Nephron (organoid): Measurements from ENCODE around the gene SLC44A1.

Experiments used
- H3K27ac Mint-ChIP-seq, 3 experiments: 2 replicates each; pipeline ENCODE4 v1.8.0; 2020; ENCODE audit warnings: mixed read lengths in 3 of 3, mild to moderate bottlenecking in 2 of 3, moderate library complexity in 1 of 3
- H3K27me3 Mint-ChIP-seq: 2 replicates; pipeline ENCODE4 v1.8.0; 2021; ENCODE audit warnings: low read depth, mild to moderate bottlenecking, moderate library complexity, mixed read lengths
- H3K36me3 Mint-ChIP-seq: 2 replicates; pipeline ENCODE4 v1.8.0; 2020; ENCODE audit warnings: low read depth, mixed read lengths
- H3K4me1 Mint-ChIP-seq: 2 replicates; pipeline ENCODE4 v1.8.0; 2020; ENCODE audit warnings: mixed read lengths
- H3K4me3 Mint-ChIP-seq, 3 experiments: 2 replicates each; pipeline ENCODE4 v1.8.0; 2020; ENCODE audit warnings: mild to moderate bottlenecking in 3 of 3, mixed read lengths in 3 of 3, moderate library complexity in 2 of 3
- H3K9me3 Mint-ChIP-seq: 2 replicates; pipeline ENCODE4 v1.8.0; 2020; ENCODE audit warnings: mixed read lengths
- CTCF ChIP-seq, 3 experiments: fragments of 200-600 bp; sonication (generic); IDR thresholded peaks; one replicate each; pipeline ENCODE4 v1.5.0; 2021; ENCODE audit warnings: antibody characterized with exemption in 3 of 3; ENCODE audit not compliant: unreplicated experiment in 3 of 3

Gene SLC44A1

GRCh38 chr9:105257809-105258208, 13.4 kb downstream of the SLC44A1 start:
- peak overlapping the region; percentile 21 to 76 (median 60) for H3K27ac Mint-ChIP-seq
- peak overlapping the region in 2 of 3 experiments; percentile 5 to 35 for H3K4me3 Mint-ChIP-seq
- H3K36me3 Mint-ChIP-seq = no peaks in the 10 kb centered on the region
- no peaks in the 10 kb centered on the region for H3K27me3 Mint-ChIP-seq
- H3K9me3 Mint-ChIP-seq = no peaks in the 10 kb centered on the region
- TF ChIP-seq CTCF (IDR thresholded peaks at IDR 0.05; ENCODE audit: unreplicated experiment in 3 of 3) = no peak
- peaks cover 37% of the 10 kb centered on the region for H3K4me1 Mint-ChIP-seq

GRCh38 chr9:105258225-105258737, 13.8 kb downstream of the SLC44A1 start:
- Mint-ChIP-seq H3K27ac (peak overlapping the region; percentile 21 to 76 (median 60)), H3K4me1 (peaks cover 37% of the 10 kb centered on the region), H3K4me3 (no peak overlapping the region), H3K36me3 (no peaks in the 10 kb centered on the region), H3K27me3 (no peaks in the 10 kb centered on the region), H3K9me3 (no peaks in the 10 kb centered on the region)
- no peak for TF ChIP-seq CTCF (IDR thresholded peaks at IDR 0.05; ENCODE audit: unreplicated experiment in 3 of 3)

GRCh38 chr9:105259274-105259673, 14.8 kb downstream of the SLC44A1 start:
- no peaks in the 10 kb centered on the region for H3K9me3 Mint-ChIP-seq
- TF ChIP-seq CTCF (IDR thresholded peaks at IDR 0.05; ENCODE audit: unreplicated experiment in 3 of 3) = no peak
- H3K4me1 Mint-ChIP-seq = peaks cover 37% of the 10 kb centered on the region
- H3K27ac Mint-ChIP-seq = peak overlapping the region; percentile 66 to 87 (median 78)
- no peaks in the 10 kb centered on the region for H3K27me3 Mint-ChIP-seq
- H3K4me3 Mint-ChIP-seq = peak overlapping the region in 2 of 3 experiments; percentile 11
- no peaks in the 10 kb centered on the region for H3K36me3 Mint-ChIP-seq

- Mint-ChIP-seq H3K36me3 (peaks cover under 1% of the 10 kb centered on the region), H3K27me3 (no peaks in the 10 kb centered on the region), H3K27ac (peak overlapping the region; percentile 78 to 88 (median 87)), H3K4me1 (peaks cover 37% of the 10 kb centered on the region), H3K9me3 (no peaks in the 10 kb centered on the region), H3K4me3 (peak overlapping the region in 1 of 3 experiments; percentile 6)
- TF ChIP-seq CTCF (IDR thresholded peaks at IDR 0.05; ENCODE audit: unreplicated experiment in 3 of 3) = no peak
Measured at GRCh38 chr9:105259731-105260612, 15.5 kb downstream of the SLC44A1 start.

- Mint-ChIP-seq H3K27me3 (no peaks in the 10 kb centered on the region), H3K36me3 (peaks cover 8% of the 10 kb centered on the region)
Measured at GRCh38 chr9:105262497-105262896, 18.0 kb downstream of the SLC44A1 start.

More at GRCh38 chr9:105262497-105262896, 18.0 kb downstream of the SLC44A1 start:
- Mint-ChIP-seq H3K4me3 (no peak overlapping the region), H3K9me3 (no peaks in the 10 kb centered on the region), H3K4me1 (peaks cover 32% of the 10 kb centered on the region), H3K27ac (no peak overlapping the region)
- TF ChIP-seq CTCF (IDR thresholded peaks at IDR 0.05; ENCODE audit: unreplicated experiment in 3 of 3) = no peak
